IMR-90 (cell line): ENCODE results near the gene MARCHF3. TPM values are rescaled to one million over a fixed set of nuclear protein-coding genes. Genes with fewer than 3 reads are reported as not detected.

Source experiments
- ATAC-seq: fragments of 200-7000 bp; cut with Tn5 transposase; 2 replicates; pipeline ENCODE4 v1.9.1; 2020; ENCODE audit warnings: low read depth, mild to moderate bottlenecking, moderate library complexity
- BruUV-seq: library from RNA; stranded (reverse); fragments of 400-500 nt; replicated peaks from 2 replicates; lab custom pipeline; 2021; lab: Mats Ljungman, UMichigan
- CTCF ChIA-PET: fragments of 300-600 bp; formaldehyde crosslinking; extraction: SDS; loops from one replicate; lab custom pipeline; 2021; ENCODE audit warnings: antibody characterized with exemption; lab: Yijun Ruan, JAX
- POLR2A ChIA-PET: fragments of 300-600 bp; sonication (Branson Sonifier 250); formaldehyde crosslinking; loops from one replicate; lab custom pipeline; 2022; ENCODE audit warnings: antibody characterized with exemption; ENCODE audit not compliant: unreplicated experiment; lab: Charles Lee
- DNase-seq: peaks from one replicate; pipeline ENCODE4 v3.0.0; 2013
- H2AFZ ChIP-seq: replicated peaks from 2 replicates; pipeline ENCODE3; 2013; ENCODE audit warnings: low read length, mild to moderate bottlenecking; ENCODE audit not compliant: poor library complexity
- H2AK5ac ChIP-seq: 2 replicates; pipeline ENCODE4 v1.6.1; 2013; ENCODE audit warnings: low read depth, low read length, inconsistent platforms
- H2AK9ac ChIP-seq: replicated peaks from 2 replicates; pipeline ENCODE3; 2013; ENCODE audit warnings: mild to moderate bottlenecking, low read depth, low read length, moderate library complexity; ENCODE audit not compliant: poor library complexity
- H2BK120ac ChIP-seq: 2 replicates; pipeline ENCODE4 v1.6.1; 2013; ENCODE audit warnings: low read depth, low read length, inconsistent platforms
- H2BK15ac ChIP-seq: 3 replicates; pipeline ENCODE4 v1.6.1; 2013; ENCODE audit warnings: low read depth, low read length, inconsistent platforms
- H2BK20ac ChIP-seq: 2 replicates; pipeline ENCODE4 v1.6.1; 2013; ENCODE audit warnings: low read depth, mild to moderate bottlenecking, inconsistent platforms, low read length, moderate library complexity
- H2BK5ac ChIP-seq: 2 replicates; pipeline ENCODE4 v1.6.1; 2013; ENCODE audit warnings: mild to moderate bottlenecking, low read depth, low read length, inconsistent platforms; ENCODE audit not compliant: poor library complexity, severe bottlenecking
- H3K14ac ChIP-seq: replicated peaks from 2 replicates; pipeline ENCODE4 v1.6.1; 2013; ENCODE audit warnings: low read depth, low read length, inconsistent platforms
- H3K18ac ChIP-seq: 2 replicates; pipeline ENCODE4 v1.6.1; 2013; ENCODE audit warnings: low read depth, low read length, control low read depth
- H3K23ac ChIP-seq: 2 replicates; pipeline ENCODE4 v1.6.1; 2013; ENCODE audit warnings: low read depth, low read length, inconsistent platforms
- H3K27ac ChIP-seq: 2 replicates; pipeline ENCODE4 v1.5.1; 2013; ENCODE audit warnings: mild to moderate bottlenecking, control low read depth, low read length; ENCODE audit not compliant: insufficient read depth
- H3K27me3 ChIP-seq: 2 replicates; pipeline ENCODE4 v1.6.1; 2013; ENCODE audit warnings: low read length; ENCODE audit not compliant: control insufficient read depth, insufficient read depth
- H3K36me3 ChIP-seq: 2 replicates; pipeline ENCODE4 v1.6.1; 2013; ENCODE audit warnings: low read length, mixed read lengths; ENCODE audit not compliant: control insufficient read depth, insufficient read depth
- H3K4ac ChIP-seq: 2 replicates; pipeline ENCODE4 v1.6.1; 2013; ENCODE audit warnings: low read depth, low read length, inconsistent platforms
- H3K4me1 ChIP-seq: 2 replicates; pipeline ENCODE4 v1.6.1; 2013; ENCODE audit warnings: low read length, mixed read lengths; ENCODE audit not compliant: control insufficient read depth, insufficient read depth
- H3K4me2 ChIP-seq: 2 replicates; pipeline ENCODE4 v1.6.1; 2013; ENCODE audit warnings: low read depth, mild to moderate bottlenecking, control low read depth, low read length, moderate library complexity
- H3K4me3 ChIP-seq: 2 replicates; pipeline ENCODE4 v1.5.1; 2013; ENCODE audit warnings: low read depth, mild to moderate bottlenecking, control low read depth, low read length, moderate library complexity; ENCODE audit not compliant: insufficient read depth
- H3K56ac ChIP-seq: 2 replicates; pipeline ENCODE4 v1.6.1; 2013; ENCODE audit warnings: low read length, inconsistent platforms; ENCODE audit not compliant: insufficient read depth; ENCODE audit errors: extremely low read depth
- H3K79me1 ChIP-seq, 2 experiments: 2 replicates each; pipeline ENCODE4 v1.6.1; 2013; ENCODE audit warnings: low read length in 2 of 2, inconsistent platforms in 1 of 2, low read depth in 1 of 2
- H3K9ac ChIP-seq: 2 replicates; pipeline ENCODE4 v1.6.1; 2013; ENCODE audit warnings: low read depth, low read length, control low read depth
- H3K9me1 ChIP-seq: 2 replicates; pipeline ENCODE4 v1.6.1; 2013; ENCODE audit warnings: low read length, inconsistent platforms; ENCODE audit not compliant: insufficient read depth
- H3K9me3 ChIP-seq: 2 replicates; pipeline ENCODE4 v1.6.1; 2013; ENCODE audit warnings: low read length; ENCODE audit not compliant: control insufficient read depth, insufficient read depth
- H4K20me1 ChIP-seq: 2 replicates; pipeline ENCODE4 v1.6.1; 2013; ENCODE audit warnings: low read length, inconsistent platforms; ENCODE audit not compliant: insufficient read depth
- H4K5ac ChIP-seq: 2 replicates; pipeline ENCODE4 v1.6.1; 2013; ENCODE audit warnings: mild to moderate bottlenecking, low read depth, low read length, control low read depth
- H4K8ac ChIP-seq, 2 experiments: 2 replicates each; pipeline ENCODE4 v1.6.1; 2013; ENCODE audit warnings: low read depth in 2 of 2, low read length in 2 of 2, control low read depth in 1 of 2, inconsistent platforms in 1 of 2
- H4K91ac ChIP-seq: 2 replicates; pipeline ENCODE4 v1.6.1; 2013; ENCODE audit warnings: low read depth, low read length, inconsistent platforms; ENCODE audit not compliant: insufficient read depth
- BHLHE40 ChIP-seq: fragments of 150-350 bp; IDR thresholded peaks from 2 replicates; pipeline ENCODE4 v1.6.1; 2016; ENCODE audit warnings: mild to moderate bottlenecking, low read depth, low read length
- CEBPB ChIP-seq: IDR thresholded peaks from 2 replicates; pipeline ENCODE4 v1.6.1; 2012; ENCODE audit warnings: low read depth, low read length, improper control_type of control experiment
- CHD1 ChIP-seq: IDR thresholded peaks from 2 replicates; pipeline ENCODE4 v1.6.1; 2012; ENCODE audit warnings: low read depth, low read length, improper control_type of control experiment
- FOS ChIP-seq: fragments of 150-350 bp; IDR thresholded peaks from 2 replicates; pipeline ENCODE4 v1.6.1; 2016; ENCODE audit warnings: low read depth, low read length
- MAFK ChIP-seq: IDR thresholded peaks from 2 replicates; pipeline ENCODE4 v1.6.1; 2012; ENCODE audit warnings: low read depth, low read length, improper control_type of control experiment
- MAZ ChIP-seq: IDR thresholded peaks from 2 replicates; pipeline ENCODE4 v1.6.1; 2012; ENCODE audit warnings: low read depth, mild to moderate bottlenecking, low read length, improper control_type of control experiment, moderate library complexity, borderline replicate concordance
- MXI1 ChIP-seq: IDR thresholded peaks from 2 replicates; pipeline ENCODE4 v1.6.1; 2012; ENCODE audit warnings: low read depth, mild to moderate bottlenecking, low read length, moderate library complexity, borderline replicate concordance
- NFE2L2 ChIP-seq: fragments of 150-350 bp; IDR thresholded peaks from 2 replicates; pipeline ENCODE4 v1.6.1; 2016; ENCODE audit warnings: low read depth, mild to moderate bottlenecking, low read length
- POLR2A ChIP-seq: IDR thresholded peaks from 2 replicates; pipeline ENCODE4 v1.6.1; 2012; ENCODE audit warnings: mild to moderate bottlenecking, low read depth, low read length
- RAD21 ChIP-seq: IDR thresholded peaks from 2 replicates; pipeline ENCODE4 v1.6.1; 2012; ENCODE audit warnings: low read length, improper control_type of control experiment
- RCOR1 ChIP-seq: IDR thresholded peaks from 2 replicates; pipeline ENCODE4 v1.6.1; 2012; ENCODE audit warnings: mild to moderate bottlenecking, low read length, improper control_type of control experiment; ENCODE audit not compliant: insufficient replicate concordance
- RFX5 ChIP-seq: IDR thresholded peaks from 2 replicates; pipeline ENCODE4 v1.8.0; 2012; ENCODE audit warnings: low read depth, mild to moderate bottlenecking, low read length, moderate library complexity
- SMC3 ChIP-seq: fragments of 150-350 bp; IDR thresholded peaks from 2 replicates; pipeline ENCODE4 v1.6.1; 2016; ENCODE audit warnings: low read depth, mild to moderate bottlenecking, antibody characterized with exemption, low read length, moderate library complexity
- WGBS, 2 experiments: methylation state at CpG; one replicate each; pipeline versions ENCODE4 v1.1.5 to v1.1.7; 2013; ENCODE audit warnings: missing lambda C conversion rate in 2 of 2; ENCODE audit not compliant: insufficient read length in 1 of 2; ENCODE audit errors: extremely low coverage in 2 of 2; 5-methylcytosine and 5-hydroxymethylcytosine counted together
- dilution Hi-C: fragments of 300-500 bp; cut with HindIII; formaldehyde crosslinking; loops from one replicate; pipeline ENCODE4 v1.14.3; 2018; ENCODE audit warnings: low sequenced_read_pairs; ENCODE audit not compliant: unreplicated experiment
- in situ Hi-C: fragments of 300-500 bp; cut with MboI; formaldehyde crosslinking; loops from 3 replicates; pipeline ENCODE4 v1.14.3; 2019; ENCODE audit warnings: low sequenced_read_pairs, inconsistent platforms, mixed read lengths
- intact Hi-C: fragments of 100-400 bp; cut with micrococcal nuclease; formaldehyde crosslinking; loops from 2 replicates; pipeline ENCODE4 v1.10.0; 2022
- polyA plus RNA-seq, 3 experiments: library from polyadenylated mRNA; depleted of rRNA; stranded (reverse); fragments of >200 nt; gene quantifications; 2 replicates each; pipeline ENCODE4 v1.2.3, GENCODE V29; 2012; ENCODE audit warnings: low replicate concordance in 1 of 3
- total RNA-seq: library from RNA; depleted of rRNA; stranded (reverse); fragments of >200 nt; gene quantifications from 2 replicates; pipeline ENCODE4 v1.2.3, GENCODE V29; 2012
- TF ChIP-seq, protein P1 (sequence below): fragments of 150-350 bp; IDR thresholded peaks from 2 replicates; pipeline ENCODE4 v1.6.1; 2017; ENCODE audit warnings: mild to moderate bottlenecking, antibody characterized with exemption, low read length, low read depth
- TF ChIP-seq, protein P2 (sequence below): fragments of 150-350 bp; IDR thresholded peaks from 2 replicates; pipeline ENCODE4 v1.6.1; 2016; ENCODE audit warnings: low read depth, mild to moderate bottlenecking, low read length, moderate library complexity, borderline replicate concordance
- TF ChIP-seq, protein P3 (sequence below): conservative IDR thresholded peaks from 2 replicates; pipeline ENCODE4 v1.5.1; 2012; ENCODE audit warnings: mild to moderate bottlenecking, low read depth, low read length, improper control_type of control experiment

Gene MARCHF3
- total and polyA plus RNA-seq, 2 of the 4 experiments (the other 2 are of a cell fraction): 11.2 to 18.8 TPM

DNA sequence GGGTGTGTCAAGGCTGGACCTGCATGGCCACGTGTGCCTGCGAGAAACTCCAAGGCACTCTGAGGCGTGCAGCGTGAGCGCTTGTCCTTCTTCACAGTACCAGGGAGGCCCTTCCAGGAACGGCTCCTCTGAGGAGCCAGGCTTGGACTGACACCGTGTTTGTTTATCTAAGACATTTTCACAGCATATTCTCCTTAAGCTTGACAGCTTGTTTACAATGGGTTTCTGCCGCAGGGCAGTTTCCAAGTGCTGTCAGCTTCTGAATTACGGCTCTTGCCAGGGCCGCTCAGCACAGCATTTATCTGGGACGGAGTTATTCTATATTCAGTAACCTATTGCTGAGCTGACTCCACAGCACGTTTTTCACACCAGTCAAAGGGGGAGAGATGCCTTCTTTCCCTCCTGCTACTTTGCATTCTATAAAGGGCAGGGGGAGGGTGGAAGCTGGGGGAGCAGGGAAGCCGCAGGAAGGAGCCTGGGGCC lies 155.0 kb downstream of the MARCHF3 start:
- Histone ChIP-seq H3K36me3 (no peaks in the 10 kb centered on the region), H3K4me1 (no peaks in the 10 kb centered on the region; the same call in 1 of the 2 replicates), H4K20me1 (no peaks in the 10 kb centered on the region), H3K79me1 (no peaks in the 10 kb centered on the region; a peak in 1 of 4 replicates), H4K5ac (no peak overlapping the region), H3K23ac (no peak overlapping the region), H3K9me3 (no peaks in the 10 kb centered on the region), H3K18ac (no peak overlapping the region), H3K27ac (no peak overlapping the region), H4K8ac (no peak overlapping the region), H3K4me3 (no peak overlapping the region), H2BK20ac (no peak overlapping the region), H3K4ac (no peak overlapping the region), H3K56ac (no peak overlapping the region), H2BK120ac (no peak overlapping the region), H3K14ac (no peak overlapping the region), H2AFZ (no peak overlapping the region), H3K27me3 (no peaks in the 10 kb centered on the region), H2BK15ac (no peak overlapping the region), H2AK9ac (no peak overlapping the region), H3K4me2 (no peak overlapping the region), H3K9me1 (peaks cover 4% of the 10 kb centered on the region; the same call in 1 of the 2 replicates), H3K9ac (no peak overlapping the region), H4K91ac (no peak overlapping the region), H2BK5ac (no peak overlapping the region), H2AK5ac (no peak overlapping the region)
- no peak for DNase-seq
- WGBS, 2 experiments: 44% methylated on average over 5 of the region's 13 CpGs; no CpG with 5 or more reads in 1 of the 2 experiments
- dilution Hi-C loops: no loop called here
- CTCF ChIA-PET: no interaction called here
- intact Hi-C loops: no loop called here
- POLR2A ChIA-PET: no interaction called here
- no peak for ATAC-seq
- in situ Hi-C loops: no loop called here
- no TSS peak for BruUV-seq
- TF ChIP-seq, protein P1, sequence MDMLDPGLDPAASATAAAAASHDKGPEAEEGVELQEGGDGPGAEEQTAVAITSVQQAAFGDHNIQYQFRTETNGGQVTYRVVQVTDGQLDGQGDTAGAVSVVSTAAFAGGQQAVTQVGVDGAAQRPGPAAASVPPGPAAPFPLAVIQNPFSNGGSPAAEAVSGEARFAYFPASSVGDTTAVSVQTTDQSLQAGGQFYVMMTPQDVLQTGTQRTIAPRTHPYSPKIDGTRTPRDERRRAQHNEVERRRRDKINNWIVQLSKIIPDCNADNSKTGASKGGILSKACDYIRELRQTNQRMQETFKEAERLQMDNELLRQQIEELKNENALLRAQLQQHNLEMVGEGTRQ: no peak
- no peak for TF ChIP-seq MAFK
- TF ChIP-seq POLR2A: no peak
- no peak for TF ChIP-seq SMC3
- no peak for TF ChIP-seq MAZ
- TF ChIP-seq BHLHE40: no peak
- no peak for TF ChIP-seq RAD21
- TF ChIP-seq MXI1: no peak
- no peak for TF ChIP-seq RFX5
- TF ChIP-seq, protein P2, sequence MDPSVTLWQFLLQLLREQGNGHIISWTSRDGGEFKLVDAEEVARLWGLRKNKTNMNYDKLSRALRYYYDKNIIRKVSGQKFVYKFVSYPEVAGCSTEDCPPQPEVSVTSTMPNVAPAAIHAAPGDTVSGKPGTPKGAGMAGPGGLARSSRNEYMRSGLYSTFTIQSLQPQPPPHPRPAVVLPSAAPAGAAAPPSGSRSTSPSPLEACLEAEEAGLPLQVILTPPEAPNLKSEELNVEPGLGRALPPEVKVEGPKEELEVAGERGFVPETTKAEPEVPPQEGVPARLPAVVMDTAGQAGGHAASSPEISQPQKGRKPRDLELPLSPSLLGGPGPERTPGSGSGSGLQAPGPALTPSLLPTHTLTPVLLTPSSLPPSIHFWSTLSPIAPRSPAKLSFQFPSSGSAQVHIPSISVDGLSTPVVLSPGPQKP: no peak
- TF ChIP-seq, protein P3, sequence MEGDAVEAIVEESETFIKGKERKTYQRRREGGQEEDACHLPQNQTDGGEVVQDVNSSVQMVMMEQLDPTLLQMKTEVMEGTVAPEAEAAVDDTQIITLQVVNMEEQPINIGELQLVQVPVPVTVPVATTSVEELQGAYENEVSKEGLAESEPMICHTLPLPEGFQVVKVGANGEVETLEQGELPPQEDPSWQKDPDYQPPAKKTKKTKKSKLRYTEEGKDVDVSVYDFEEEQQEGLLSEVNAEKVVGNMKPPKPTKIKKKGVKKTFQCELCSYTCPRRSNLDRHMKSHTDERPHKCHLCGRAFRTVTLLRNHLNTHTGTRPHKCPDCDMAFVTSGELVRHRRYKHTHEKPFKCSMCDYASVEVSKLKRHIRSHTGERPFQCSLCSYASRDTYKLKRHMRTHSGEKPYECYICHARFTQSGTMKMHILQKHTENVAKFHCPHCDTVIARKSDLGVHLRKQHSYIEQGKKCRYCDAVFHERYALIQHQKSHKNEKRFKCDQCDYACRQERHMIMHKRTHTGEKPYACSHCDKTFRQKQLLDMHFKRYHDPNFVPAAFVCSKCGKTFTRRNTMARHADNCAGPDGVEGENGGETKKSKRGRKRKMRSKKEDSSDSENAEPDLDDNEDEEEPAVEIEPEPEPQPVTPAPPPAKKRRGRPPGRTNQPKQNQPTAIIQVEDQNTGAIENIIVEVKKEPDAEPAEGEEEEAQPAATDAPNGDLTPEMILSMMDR: no peak
- no peak for TF ChIP-seq FOS
- TF ChIP-seq CHD1: no peak
- TF ChIP-seq NFE2L2: no peak
- no peak for TF ChIP-seq CEBPB
- no peak for TF ChIP-seq RCOR1
